NT2/D1 (cell line): Measurements from ENCODE around the gene NIPAL3.

Experiments
- SUZ12 ChIP-seq: IDR thresholded peaks from 2 replicates; pipeline ENCODE4 v1.6.1; 2011; ENCODE audit not compliant: insufficient read length, insufficient read depth; ENCODE audit errors: extremely low read depth
- YY1 ChIP-seq: IDR thresholded peaks from 2 replicates; pipeline ENCODE4 v1.6.1; 2011; ENCODE audit not compliant: insufficient read length, insufficient read depth

GRCh38 chr1:24379733-24380315 lies 35.8 kb upstream of the NIPAL3 start:
- TF ChIP-seq YY1 (no peak), SUZ12 (no peak)
